Esophagus (tissue), 2 donors: ENCODE data around the gene BNC2. TPM values are rescaled to one million over a fixed set of nuclear protein-coding genes. Genes with fewer than 3 reads are reported as not detected.
"Not testable (repeated sequence)": the region's sequence is repeated elsewhere in the genome, so short reads cannot be mapped to it uniquely, and the experiment has no call there.

Source experiments
- H3K27ac ChIP-seq, 2 donors: one replicate each; pipeline ENCODE4 v1.5.1; 2013; ENCODE audit warnings: low read depth in 2 of 2, mild to moderate bottlenecking in 2 of 2, inconsistent platforms in 1 of 2, low read length in 1 of 2, moderate library complexity in 1 of 2
- H3K27me3 ChIP-seq, 2 donors: one replicate each; pipeline ENCODE4 v1.6.1; 2013; ENCODE audit warnings: low read length in 2 of 2, control low read depth in 1 of 2, mild to moderate bottlenecking in 1 of 2; ENCODE audit not compliant: insufficient read depth in 2 of 2, control insufficient read depth in 1 of 2
- H3K36me3 ChIP-seq, 2 donors: one replicate each; pipeline ENCODE4 v1.6.1; 2013; ENCODE audit warnings: low read length in 1 of 2; ENCODE audit not compliant: control insufficient read depth in 2 of 2, insufficient read depth in 2 of 2
- H3K4me1 ChIP-seq, 2 donors: one replicate each; pipeline ENCODE4 v1.6.1; 2013; ENCODE audit warnings: low read length in 1 of 2; ENCODE audit not compliant: control insufficient read depth in 2 of 2, insufficient read depth in 2 of 2
- H3K4me3 ChIP-seq, 2 donors: one replicate each; pipeline ENCODE4 v1.5.1; 2013; ENCODE audit warnings: low read length in 2 of 2, mild to moderate bottlenecking in 2 of 2, low read depth in 1 of 2, moderate library complexity in 1 of 2
- H3K9me3 ChIP-seq, 2 donors: one replicate each; pipeline ENCODE4 v1.6.1; 2013; ENCODE audit warnings: mild to moderate bottlenecking in 2 of 2, low read depth in 1 of 2, low read length in 1 of 2, moderate library complexity in 1 of 2; ENCODE audit not compliant: control insufficient read depth in 2 of 2, insufficient read depth in 1 of 2
- WGBS, 2 donors: extraction: QIAGEN DNeasy Blood & Tissue Kit; methylation state at CpG; one replicate each; pipeline ENCODE4 v1.1.7; 2013; 5-methylcytosine and 5-hydroxymethylcytosine counted together
- polyA plus RNA-seq, 2 donors: library from polyadenylated mRNA; stranded (reverse); fragments of 200-250 nt; gene quantifications; one replicate each; pipeline ENCODE4 v1.2.3, GENCODE V29; 2013
- donor health status: healthy with polysubstance abuse.
- donor health status: Bipolar disorder and iron deficiency.

The BNC2 gene
- 1 to 10 TPM; 1.1 to 1.6 TPM for polyA plus RNA-seq

- Histone ChIP-seq H3K27ac (peak within 1 kb of the TSS; percentile 82 to 89), H3K9me3 (no peaks in the 10 kb centered on the region), H3K4me1 (no peaks in the 10 kb centered on the region), H3K4me3 (peak within 1 kb of the TSS; percentile 56 to 69), H3K27me3 (no peaks in the 10 kb centered on the region), H3K36me3 (no peaks in the 10 kb centered on the region)
- WGBS, 2 donors = 2% methylated on average over 51 to 58 of the region's 58 CpGs
These were observed at the start of gene BNC2 for GRCh38 chr9:16870596-16871335. TSS of gene BNC2 (minus strand) at chr9:16870670. CDS start at chr9:16870648, 22 bp downstream.

GRCh38 chr9:16918920-16919319 is 48.5 kb upstream of the BNC2 start:
- Histone ChIP-seq H3K27me3 (no peaks in the 10 kb centered on the region), H3K4me1 (no peaks in the 10 kb centered on the region), H3K27ac (no peak overlapping the region), H3K36me3 (no peaks in the 10 kb centered on the region), H3K9me3 (peaks cover 0 to 4% of the 10 kb centered on the region in 2 donors), H3K4me3 (no peak overlapping the region)
- WGBS, 2 donors = 59 to 81% methylated on average over 4 of the region's 4 CpGs

- 89 to 93% methylated on average over 6 of the region's 6 CpGs for WGBS, 2 donors
- H3K27me3 ChIP-seq = no peaks in the 10 kb centered on the region
- H3K27ac ChIP-seq = no peak overlapping the region
- no peak overlapping the region for H3K4me3 ChIP-seq
- peaks cover 0 to 4% of the 10 kb centered on the region in 2 donors for H3K9me3 ChIP-seq
- no peaks in the 10 kb centered on the region for H3K36me3 ChIP-seq
- no peaks in the 10 kb centered on the region for H3K4me1 ChIP-seq
These were observed 44.8 kb upstream of the BNC2 start for GRCh38 chr9:16915126-16915831.

GRCh38 chr9:16912197-16912596 is 41.7 kb upstream of the BNC2 start:
- Histone ChIP-seq H3K9me3 (peaks cover 0 to 4% of the 10 kb centered on the region in 2 donors), H3K4me3 (no peak overlapping the region), H3K27ac (no peak overlapping the region), H3K4me1 (no peaks in the 10 kb centered on the region), H3K36me3 (no peaks in the 10 kb centered on the region), H3K27me3 (no peaks in the 10 kb centered on the region)
- WGBS, 2 donors = 45 to 46% methylated on average over 2 of the region's 2 CpGs

- not testable (repeated sequence) for H3K36me3 ChIP-seq, H3K27ac ChIP-seq, H3K4me3 ChIP-seq, H3K4me1 ChIP-seq, H3K9me3 ChIP-seq, H3K27me3 ChIP-seq
These were observed 37.7 kb upstream of the BNC2 start for GRCh38 chr9:16908206-16908605.

- Histone ChIP-seq H3K4me1 (no peaks in the 10 kb centered on the region), H3K4me3 (no peak overlapping the region), H3K9me3 (no peaks in the 10 kb centered on the region), H3K36me3 (no peaks in the 10 kb centered on the region), H3K27ac (no peak overlapping the region), H3K27me3 (no peaks in the 10 kb centered on the region)
- 83 to 87% methylated on average over 4 of the region's 4 CpGs for WGBS, 2 donors
These were observed 34.2 kb upstream of the BNC2 start for GRCh38 chr9:16904655-16905054.

- Histone ChIP-seq H3K4me1 (no peaks in the 10 kb centered on the region), H3K27me3 (no peaks in the 10 kb centered on the region), H3K36me3 (no peaks in the 10 kb centered on the region), H3K27ac (no peak overlapping the region), H3K4me3 (no peak overlapping the region), H3K9me3 (no peaks in the 10 kb centered on the region)
- 76 to 94% methylated on average over 2 of the region's 2 CpGs for WGBS, 2 donors
These were observed 31.1 kb upstream of the BNC2 start for GRCh38 chr9:16901590-16901989.

GRCh38 chr9:16899606-16900005 is 29.1 kb upstream of the BNC2 start:
- WGBS, 2 donors = 16 to 28% methylated on average over 2 of the region's 2 CpGs
- Histone ChIP-seq H3K4me3 (no peak overlapping the region), H3K27ac (no peak overlapping the region), H3K4me1 (no peaks in the 10 kb centered on the region), H3K27me3 (no peaks in the 10 kb centered on the region), H3K36me3 (no peaks in the 10 kb centered on the region), H3K9me3 (no peaks in the 10 kb centered on the region)

- Histone ChIP-seq H3K27me3 (no peaks in the 10 kb centered on the region), H3K9me3 (no peaks in the 10 kb centered on the region), H3K4me1 (no peaks in the 10 kb centered on the region), H3K4me3 (no peak overlapping the region), H3K36me3 (no peaks in the 10 kb centered on the region), H3K27ac (no peak overlapping the region)
- WGBS, 2 donors = 81 to 83% methylated on average over 2 of the region's 2 CpGs
These were observed 28.0 kb upstream of the BNC2 start for GRCh38 chr9:16898464-16898863.

GRCh38 chr9:16888594-16888993 is 18.1 kb upstream of the BNC2 start:
- no peaks in the 10 kb centered on the region for H3K36me3 ChIP-seq
- no peaks in the 10 kb centered on the region for H3K27me3 ChIP-seq
- no peak overlapping the region for H3K4me3 ChIP-seq
- no peaks in the 10 kb centered on the region for H3K4me1 ChIP-seq
- H3K27ac ChIP-seq = no peak overlapping the region
- 87 to 94% methylated on average over 3 of the region's 3 CpGs for WGBS, 2 donors
- no peaks in the 10 kb centered on the region for H3K9me3 ChIP-seq
